CD14-positive monocyte (primary cell): ENCODE measurements around the gene NPLOC4. TPM values are rescaled to one million over a fixed set of nuclear protein-coding genes. Genes with fewer than 3 reads are reported as not detected.

ENCODE experiments used
- DNase-seq, 3 donors: peaks; one replicate each; pipeline ENCODE4 v3.0.0-alpha.2; 2011 to 2022
- H2AFZ ChIP-seq: 2 replicates; pipeline ENCODE4 v1.6.0; 2012; ENCODE audit warnings: mild to moderate bottlenecking, low read depth, low read length, inconsistent platforms; ENCODE audit not compliant: insufficient read depth, poor library complexity, severe bottlenecking
- H3K27ac ChIP-seq, 2 donors: 1 replicate in 1 of 2; 2 replicates in 1 of 2; pipeline ENCODE4 v1.5.1; 2012 to 2013; ENCODE audit warnings: low read length in 2 of 2, control low read depth in 1 of 2, inconsistent platforms in 1 of 2, low read depth in 1 of 2, mild to moderate bottlenecking in 1 of 2
- H3K27me3 ChIP-seq, 2 donors: one replicate each; pipeline versions ENCODE4 v1.6.0 to v1.6.1; 2011 to 2013; ENCODE audit warnings: low read length in 2 of 2; ENCODE audit not compliant: control insufficient read depth in 2 of 2, insufficient read depth in 2 of 2
- H3K36me3 ChIP-seq, 2 donors: replicated peaks in 1 of 2; 1 replicate in 1 of 2; 2 replicates in 1 of 2; pipeline versions ENCODE4 v1.5.1 to v1.6.1; 2012 to 2013; ENCODE audit warnings: low read length in 2 of 2, control low read depth in 1 of 2, inconsistent platforms in 1 of 2, mild to moderate bottlenecking in 1 of 2; ENCODE audit not compliant: insufficient read depth in 2 of 2, control insufficient read depth in 1 of 2
- H3K4me1 ChIP-seq, 2 donors: 1 replicate in 1 of 2; 2 replicates in 1 of 2; pipeline versions ENCODE4 v1.5.1 to v1.6.1; 2012 to 2013; ENCODE audit warnings: low read length in 2 of 2, control low read depth in 1 of 2, inconsistent platforms in 1 of 2, mild to moderate bottlenecking in 1 of 2, moderate library complexity in 1 of 2; ENCODE audit not compliant: insufficient read depth in 2 of 2, control insufficient read depth in 1 of 2
- H3K4me2 ChIP-seq: replicated peaks from 2 replicates; pipeline ENCODE3; 2012; ENCODE audit warnings: low read length, moderate library complexity, mild to moderate bottlenecking; ENCODE audit not compliant: poor library complexity, severe bottlenecking; ENCODE audit errors: extremely low read depth
- H3K4me3 ChIP-seq, 3 experiments: fragments of 200-600 bp in 1 of 3; sonication (generic) in 1 of 3; replicated peaks in 1 of 3; 1 replicate in 2 of 3; 2 replicates in 1 of 3; pipeline ENCODE4 v1.5.1; 2011 to 2013; ENCODE audit warnings: low read length in 3 of 3, mild to moderate bottlenecking in 3 of 3, control low read depth in 2 of 3, low read depth in 2 of 3, inconsistent platforms in 1 of 3, moderate library complexity in 1 of 3
- H3K79me2 ChIP-seq: 2 replicates; pipeline ENCODE4 v1.6.0; 2012; ENCODE audit warnings: mild to moderate bottlenecking, control low read depth, inconsistent platforms, low read length, moderate library complexity; ENCODE audit not compliant: insufficient read depth
- H3K9ac ChIP-seq: 2 replicates; pipeline ENCODE4 v1.6.0; 2017; ENCODE audit warnings: low read length, mild to moderate bottlenecking; ENCODE audit not compliant: insufficient read depth, poor library complexity, severe bottlenecking
- H3K9me3 ChIP-seq, 2 donors: replicated peaks in 1 of 2; 1 replicate in 1 of 2; 2 replicates in 1 of 2; pipeline versions ENCODE4 v1.5.1 to v1.6.1; 2012 to 2013; ENCODE audit warnings: low read length in 2 of 2, control low read depth in 1 of 2; ENCODE audit not compliant: control insufficient read depth in 1 of 2, insufficient read depth in 1 of 2
- H4K20me1 ChIP-seq: 2 replicates; pipeline ENCODE4 v1.6.0; 2012; ENCODE audit warnings: mild to moderate bottlenecking, low read length, control low read depth, moderate library complexity; ENCODE audit not compliant: insufficient read depth
- H3K27ac Mint-ChIP-seq, 7 donors: one replicate each; pipeline ENCODE4 v1.8.0; 2020; ENCODE audit warnings: mild to moderate bottlenecking in 7 of 7, mixed read lengths in 7 of 7, moderate library complexity in 6 of 7, inconsistent platforms in 2 of 7
- H3K27me3 Mint-ChIP-seq, 3 donors: one replicate each; pipeline ENCODE4 v1.8.0; 2021 to 2022; ENCODE audit warnings: low read depth in 3 of 3, mild to moderate bottlenecking in 3 of 3, mixed read lengths in 3 of 3, moderate library complexity in 3 of 3, inconsistent platforms in 1 of 3
- H3K36me3 Mint-ChIP-seq, 2 donors: one replicate each; pipeline ENCODE4 v1.8.0; 2020; ENCODE audit warnings: mixed read lengths in 2 of 2, inconsistent platforms in 1 of 2, mild to moderate bottlenecking in 1 of 2
- H3K4me1 Mint-ChIP-seq: one replicate; pipeline ENCODE4 v1.8.0; 2020; ENCODE audit warnings: mild to moderate bottlenecking, mixed read lengths
- H3K4me3 Mint-ChIP-seq, 2 donors: one replicate each; pipeline ENCODE4 v1.8.0; 2020; ENCODE audit warnings: mild to moderate bottlenecking in 2 of 2, mixed read lengths in 2 of 2, moderate library complexity in 1 of 2
- H3K9me3 Mint-ChIP-seq, 7 donors: one replicate each; pipeline ENCODE4 v1.8.0; 2020 to 2022; ENCODE audit warnings: mixed read lengths in 7 of 7, mild to moderate bottlenecking in 6 of 7, moderate library complexity in 6 of 7, inconsistent platforms in 2 of 7
- CTCF ChIP-seq: fragments of 200-600 bp; IDR thresholded peaks from one replicate; pipeline ENCODE4 v1.8.0; 2022; ENCODE audit warnings: antibody characterized with exemption, mild to moderate bottlenecking
- WGBS: methylation state at CpG from one replicate; pipeline ENCODE4 v1.1.5; 2013; ENCODE audit warnings: missing lambda C conversion rate; ENCODE audit not compliant: insufficient coverage; 5-methylcytosine and 5-hydroxymethylcytosine counted together
- intact Hi-C, 2 donors: fragments of 100-400 bp; cut with micrococcal nuclease; formaldehyde crosslinking; loops; one replicate each; pipeline versions ENCODE4 v1.15.0 to v1.15.1; 2023
- polyA plus RNA-seq, 3 donors: library from polyadenylated mRNA; depleted of rRNA in 1 of 3; unstranded in 2 of 3; stranded (reverse) in 1 of 3; fragments of 300-500 nt in 2 of 3; fragments of >200 nt in 1 of 3; fragmentation: Illumina TruSeq in 2 of 3; gene quantifications; 1 replicate in 2 of 3; 2 replicates in 1 of 3; pipeline ENCODE4 v1.2.3, GENCODE V29; 2012 to 2021

Gene NPLOC4
- polyA plus RNA-seq, 3 donors: 92.1 to 112 (median 106) TPM

GRCh38 chr17:81511804-81512561, 124.9 kb downstream of the NPLOC4 start:
- H3K4me3 ChIP-seq: peak overlapping the region; percentile 75 to 94 (median 83)
- Mint-ChIP-seq H3K4me1 (peaks cover 67% of the 10 kb centered on the region), H3K27ac (peak overlapping the region; percentile 82 to 95 (median 89)), H3K27me3 (peaks cover 0 to 2% (median 0%) of the 10 kb centered on the region in 3 donors), H3K36me3 (peaks cover 35 to 45% of the 10 kb centered on the region in 2 donors), H3K9me3 (peaks cover 0 to 4% (median 0%) of the 10 kb centered on the region in 7 donors), H3K4me3 (peak overlapping the region; percentile 95 to 96)
- intact Hi-C loops: loop anchor here (2.0 to 5.0 kb wide), 4 partner anchors 25 to 115 kb away; partner anchors contain the start of genes BAHCC1 (in 1 of the 2) and FAAP100 (in 1 of the 2)
- H3K27me3 ChIP-seq: no peaks in the 10 kb centered on the region
- H2AFZ ChIP-seq: no peak overlapping the region
- peak overlapping the region; percentile 82 for H3K9ac ChIP-seq
- H3K9me3 ChIP-seq: no peaks in the 10 kb centered on the region
- peaks cover 28 to 31% of the 10 kb centered on the region in 2 donors for H3K36me3 ChIP-seq
- 0% methylated on average over 62 of the region's 62 CpGs for WGBS
- H3K27ac ChIP-seq: peak overlapping the region; percentile 36 to 70
- DNase-seq: peak in 1 of 3 donors; percentile 38
- H3K4me1 ChIP-seq: peaks cover 57 to 76% of the 10 kb centered on the region in 2 donors
- H3K79me2 ChIP-seq: peaks cover 77% of the 10 kb centered on the region
- no peak for TF ChIP-seq CTCF
- peaks cover 57% of the 10 kb centered on the region for H4K20me1 ChIP-seq
- H3K4me2 ChIP-seq: peak overlapping the region; percentile 91

GRCh38 chr17:81511554-81511803, 125.4 kb downstream of the NPLOC4 start:
- Histone ChIP-seq H3K27ac (peak overlapping the region; percentile 36 to 70), H4K20me1 (peaks cover 54% of the 10 kb centered on the region), H3K4me2 (peak overlapping the region; percentile 91), H3K79me2 (peaks cover 72% of the 10 kb centered on the region), H3K4me1 (peaks cover 53 to 71% of the 10 kb centered on the region in 2 donors), H3K4me3 (peak overlapping the region; percentile 75 to 94 (median 83)), H3K9me3 (no peaks in the 10 kb centered on the region), H2AFZ (no peak overlapping the region), H3K27me3 (no peaks in the 10 kb centered on the region), H3K9ac (peak overlapping the region; percentile 82), H3K36me3 (peaks cover 28 to 31% of the 10 kb centered on the region in 2 donors)
- H3K9me3 Mint-ChIP-seq: peaks cover 0 to 4% (median 1%) of the 10 kb centered on the region in 7 donors
- intact Hi-C loops: loop anchor here (2.0 to 5.0 kb wide), 4 partner anchors 25 to 114 kb away; partner anchors contain the start of genes BAHCC1 (in 1 of the 2) and FAAP100 (in 1 of the 2)
- peak overlapping the region; percentile 95 to 96 for H3K4me3 Mint-ChIP-seq
- no peak for TF ChIP-seq CTCF
- H3K27me3 Mint-ChIP-seq: peaks cover 0 to 2% (median 0%) of the 10 kb centered on the region in 3 donors
- 4% methylated on average over 4 of the region's 9 CpGs for WGBS
- no peak for DNase-seq
- H3K36me3 Mint-ChIP-seq: peaks cover 31 to 41% of the 10 kb centered on the region in 2 donors
- peak overlapping the region; percentile 82 to 95 (median 89) for H3K27ac Mint-ChIP-seq
- peaks cover 62% of the 10 kb centered on the region for H3K4me1 Mint-ChIP-seq
